Hematopoietic multipotent progenitor cell treated with erythropoietin and hydrocortisone succinate and interleukin-3 and kit ligand, for 17 days (in vitro differentiated cells): ENCODE data around the gene CWF19L2.
"Not testable (repeated sequence)": the region's sequence is repeated elsewhere in the genome, so short reads cannot be mapped to it uniquely, and the experiment has no call there.

ENCODE experiments used
- DNase-seq: peaks from one replicate; pipeline ENCODE4 v3.0.0-alpha.2; 2015; ENCODE audit warnings: low spot score

The CWF19L2 gene

DNA sequence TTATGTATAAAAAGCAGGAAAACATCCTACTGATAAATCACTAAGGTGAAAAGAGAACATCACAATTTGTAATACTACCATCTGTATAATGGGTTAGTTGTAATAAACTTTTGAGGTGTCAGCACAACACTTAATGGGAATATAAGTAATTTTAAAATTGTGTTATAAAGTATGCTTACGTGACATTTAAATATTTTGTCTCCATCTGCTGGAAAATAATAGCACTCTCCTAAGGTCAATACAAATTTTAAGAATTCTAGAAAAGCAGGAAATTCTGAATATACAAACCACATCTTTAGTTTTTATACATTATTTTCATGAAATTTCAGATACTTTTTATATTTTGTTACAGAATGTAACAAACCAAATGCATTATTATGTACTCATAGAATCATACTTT, 19.5 kb downstream of the CWF19L2 start:
- DNase-seq: no peak

GRCh38 chr11:107430525-107430924, 27.1 kb downstream of the CWF19L2 start:
- DNase-seq: no peak

DNA sequence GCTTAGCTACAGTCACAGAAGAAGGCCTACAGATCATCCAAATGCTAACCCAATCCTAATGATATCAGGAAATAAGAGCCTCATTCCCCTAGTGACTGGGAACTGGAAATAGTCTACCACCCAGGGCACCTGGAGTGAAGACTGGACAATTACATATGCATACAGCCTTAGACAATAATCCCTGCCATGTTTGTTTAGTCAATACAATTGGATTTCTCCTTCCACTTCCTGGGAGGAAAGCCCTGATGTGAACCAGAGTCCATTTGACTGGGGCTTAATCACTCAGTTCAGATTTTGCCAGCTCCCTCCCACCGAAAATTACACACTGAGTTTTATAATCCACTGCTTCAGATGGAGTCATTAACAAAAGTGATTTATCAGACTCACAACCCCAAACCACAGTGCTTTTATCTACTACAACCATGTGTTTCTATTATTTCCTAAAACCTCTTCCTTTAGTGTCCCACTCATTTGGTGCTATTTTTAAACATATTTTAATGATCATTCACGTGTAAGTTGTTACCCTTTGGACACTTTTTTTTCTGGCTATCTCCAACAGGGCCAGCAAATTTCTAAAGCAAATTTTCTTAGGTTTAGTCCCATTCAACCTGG, 29.9 kb downstream of the CWF19L2 start:
- no peak for DNase-seq

DNA sequence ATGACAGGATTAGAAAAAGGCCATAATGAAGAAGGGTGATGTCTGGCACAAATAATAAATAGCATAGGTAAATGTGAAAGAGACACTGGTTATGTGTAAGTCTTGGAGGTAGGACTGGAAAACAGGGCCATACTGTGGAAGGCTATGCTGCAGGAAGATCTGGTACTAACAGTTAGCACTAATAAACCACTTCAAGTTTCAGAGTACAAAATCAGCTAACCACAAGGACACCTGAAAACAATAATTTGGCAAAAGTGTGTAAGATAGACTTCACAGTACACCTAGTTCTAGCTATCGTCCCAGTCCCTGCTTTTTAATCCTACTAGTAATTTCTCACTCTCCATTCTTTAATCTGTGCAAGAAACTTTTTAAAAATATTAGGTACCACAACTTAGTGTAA, 44.3 kb downstream of the CWF19L2 start:
- DNase-seq: no peak

DNA sequence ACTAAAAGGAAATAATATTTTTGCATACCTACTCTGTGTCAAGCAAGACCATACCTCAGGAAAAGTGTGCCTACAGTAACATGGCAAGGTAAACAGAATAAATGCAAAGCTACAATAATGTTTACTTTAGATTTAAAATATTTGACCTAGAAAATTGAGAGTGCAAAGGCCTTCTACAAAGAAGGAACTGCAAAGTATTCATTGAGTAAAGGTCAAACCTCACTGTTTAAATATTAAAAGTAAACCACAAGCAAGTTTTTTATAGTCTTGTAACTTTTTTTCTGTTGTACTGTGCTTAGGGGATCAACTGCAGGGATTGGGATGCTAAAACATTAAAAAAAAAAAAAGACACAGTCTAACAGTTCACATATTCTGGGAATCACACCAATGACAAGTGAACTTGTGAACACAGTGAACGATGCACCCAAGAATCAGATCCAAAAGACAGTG, 48.8 kb downstream of the CWF19L2 start:
- DNase-seq: no peak

- DNase-seq: no peak
Observed at GRCh38 chr11:107405260-107405659, 52.4 kb downstream of the CWF19L2 start.

DNA sequence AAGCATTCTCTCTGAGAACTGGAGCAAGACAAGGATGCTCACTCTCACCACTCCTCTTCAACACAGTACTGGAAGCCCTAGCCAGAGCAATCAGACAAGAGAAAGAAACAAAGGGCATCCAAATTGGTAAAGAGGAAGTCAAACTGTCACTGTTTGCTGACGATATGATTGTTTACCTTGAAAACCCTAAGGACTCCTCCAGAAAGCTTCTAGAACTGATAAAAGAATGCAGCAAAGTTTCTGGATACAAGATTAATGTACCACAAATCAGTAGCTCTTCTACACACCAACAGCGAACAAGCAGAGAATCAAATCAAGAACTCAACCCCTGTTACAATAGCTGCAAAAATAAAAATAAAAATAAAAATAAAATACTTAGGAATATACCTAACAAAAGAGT, 56.5 kb downstream of the CWF19L2 start:
- not testable (repeated sequence) for DNase-seq

DNA sequence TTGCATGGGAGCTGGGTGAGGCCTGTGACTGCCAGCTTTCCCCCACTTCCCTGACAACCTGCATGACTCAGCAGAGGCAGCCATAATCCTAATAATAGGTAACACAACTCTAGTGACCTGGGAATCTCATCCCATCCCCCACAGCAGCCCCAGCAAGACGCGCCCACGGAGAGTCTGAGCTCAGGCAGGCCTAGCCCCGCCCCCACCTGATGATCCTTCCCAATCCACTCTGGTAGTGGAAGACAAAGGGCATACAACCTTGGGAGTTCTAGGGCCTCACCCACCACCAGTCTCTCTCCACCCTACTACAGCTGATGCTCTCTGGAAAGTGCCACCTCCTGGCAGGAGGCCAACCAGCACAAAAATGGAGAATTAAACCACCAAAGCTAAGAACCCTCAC, 60.3 kb downstream of the CWF19L2 start:
- DNase-seq: no peak

DNA sequence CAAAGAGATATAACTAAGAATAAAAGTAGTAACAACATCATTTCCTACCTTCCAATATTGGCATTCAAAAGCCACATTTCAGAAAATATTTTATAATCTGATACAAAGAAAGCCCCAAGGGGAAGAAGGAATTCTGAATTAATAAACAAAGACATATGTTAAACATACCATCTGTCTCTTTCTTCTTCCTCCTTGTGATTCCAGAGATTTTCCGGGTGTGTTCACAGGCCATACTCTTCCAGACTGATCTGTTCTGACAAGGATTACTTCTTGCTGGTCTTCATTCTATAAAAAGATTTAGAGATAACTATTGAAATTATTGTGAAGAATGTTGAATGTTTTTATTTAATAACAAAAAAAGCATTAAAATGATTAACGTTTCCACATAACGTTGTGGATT, 65.0 kb downstream of the CWF19L2 start:
- no peak for DNase-seq

- DNase-seq: not testable (repeated sequence)
Observed at GRCh38 chr11:107390701-107391100, 66.9 kb downstream of the CWF19L2 start.

DNA sequence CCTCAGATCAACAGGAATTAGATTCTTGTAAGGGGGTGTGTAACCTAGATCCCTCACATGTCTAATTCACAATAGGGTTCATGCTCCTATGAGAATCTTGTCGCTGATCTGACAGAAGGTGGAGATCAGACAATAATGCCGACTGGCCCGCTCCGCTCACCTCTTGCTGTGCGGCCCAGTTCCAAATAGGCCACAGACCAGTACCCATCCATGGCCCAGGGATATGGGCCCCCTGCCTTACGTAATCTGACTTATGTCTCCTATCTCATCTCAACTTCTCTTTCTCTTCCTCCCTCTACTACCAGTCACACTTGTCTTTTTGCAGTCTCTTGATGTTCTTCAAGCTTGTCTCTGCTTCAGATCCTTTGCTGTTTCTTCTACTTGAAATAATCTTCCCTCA, 70.0 kb downstream of the CWF19L2 start:
- DNase-seq: no peak

DNA sequence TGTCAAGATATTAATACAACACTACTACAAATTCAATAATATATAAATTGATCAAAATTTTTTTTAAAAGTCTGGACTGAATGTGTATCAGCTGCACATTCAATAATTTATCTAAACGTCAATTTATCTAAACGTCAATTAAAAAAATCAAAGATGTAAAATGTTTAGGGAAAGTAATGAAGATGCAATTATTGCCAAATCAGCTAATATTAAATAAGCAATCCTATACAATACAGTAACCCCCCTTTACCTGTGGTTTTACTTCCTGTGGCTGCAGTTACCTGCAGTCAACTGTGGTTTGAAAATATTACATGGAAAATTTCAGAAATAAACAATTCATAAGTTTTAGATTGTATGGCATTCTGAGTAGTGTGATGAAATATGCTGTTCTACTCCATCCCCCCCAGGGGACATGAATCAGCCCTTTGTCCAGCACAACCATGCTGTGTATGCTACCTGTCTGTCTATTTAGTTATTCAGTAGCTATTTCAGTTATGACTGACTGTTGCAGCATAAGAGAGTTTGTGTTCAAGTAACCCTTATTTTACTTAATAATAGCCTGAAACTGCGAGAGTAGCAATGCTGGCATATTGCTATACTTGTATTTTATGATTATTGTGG, 72.2 kb downstream of the CWF19L2 start:
- DNase-seq: no peak

GRCh38 chr11:107384144-107384852, 73.3 kb downstream of the CWF19L2 start:
- DNase-seq: no peak

DNA sequence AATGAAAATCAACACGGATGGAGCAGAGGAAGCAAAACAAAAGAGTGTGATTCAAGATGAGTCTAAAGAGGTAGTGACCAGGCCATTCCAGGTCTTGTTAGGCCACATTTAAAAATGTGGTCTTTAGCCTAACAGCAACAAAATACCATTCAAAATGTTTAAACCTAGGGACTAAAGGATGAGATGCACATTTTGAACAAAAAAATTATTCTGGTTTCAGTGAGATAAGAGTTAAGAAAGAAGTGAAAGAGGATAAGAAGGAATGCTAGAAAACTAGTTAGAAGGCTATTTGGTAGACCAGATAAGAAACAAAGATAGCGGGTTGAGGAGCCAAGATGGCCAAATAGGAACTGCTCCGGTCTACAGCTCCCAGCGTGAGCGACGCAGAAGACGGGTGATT, 85.2 kb downstream of the CWF19L2 start:
- no peak for DNase-seq

GRCh38 chr11:107370390-107370789, 87.2 kb downstream of the CWF19L2 start:
- DNase-seq: no peak

- no peak for DNase-seq
Observed at GRCh38 chr11:107359701-107360100, 97.9 kb downstream of the CWF19L2 start.

GRCh38 chr11:107357877-107358276, 99.7 kb downstream of the CWF19L2 start:
- DNase-seq: no peak

DNA sequence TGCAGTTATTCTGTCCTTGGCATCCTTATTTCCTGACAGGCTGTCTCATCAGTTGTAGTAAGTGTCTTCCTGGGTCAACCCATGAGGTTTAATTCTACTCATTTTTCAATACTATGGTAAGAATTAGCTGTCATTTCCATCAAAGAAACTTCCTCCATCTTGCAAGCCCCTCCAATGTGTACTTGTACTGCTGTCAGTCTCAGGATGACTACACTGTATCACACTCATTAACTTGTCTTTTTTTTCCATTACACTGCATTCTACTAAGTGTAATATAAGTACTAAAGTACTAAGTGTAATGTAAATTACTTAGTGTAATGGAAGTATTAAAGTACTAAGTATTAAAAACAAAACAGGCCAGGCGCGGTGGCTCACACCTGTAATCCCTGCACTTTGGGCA, 102.8 kb downstream of the CWF19L2 start:
- no peak for DNase-seq

GRCh38 chr11:107337917-107338316, 119.7 kb downstream of the CWF19L2 start:
- DNase-seq: no peak

DNA sequence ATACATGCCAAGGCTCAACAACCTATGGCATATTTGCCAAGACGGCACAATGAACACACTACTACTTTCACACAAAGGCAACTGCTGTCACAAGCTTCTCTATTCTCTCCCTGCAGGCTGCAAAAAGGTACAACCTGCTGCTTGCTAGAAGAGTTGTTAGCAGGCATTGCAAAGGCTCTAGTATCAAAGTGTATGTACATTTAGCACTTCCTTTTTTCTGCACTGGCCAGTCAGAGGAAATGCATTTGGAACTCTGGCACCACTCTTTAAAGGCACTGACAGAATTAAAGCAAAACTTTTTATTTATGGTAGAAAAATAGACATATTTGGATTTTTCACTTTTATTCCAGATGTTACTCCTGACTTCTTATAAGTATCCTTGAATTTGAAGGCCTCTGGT, 125.9 kb downstream of the CWF19L2 start:
- DNase-seq: no peak

GRCh38 chr11:107329164-107329563, 128.5 kb downstream of the CWF19L2 start:
- no peak for DNase-seq

- no peak for DNase-seq
Observed at GRCh38 chr11:107316426-107316825, 141.2 kb downstream of the CWF19L2 start.

GRCh38 chr11:107307991-107308390, 149.6 kb downstream of the CWF19L2 start:
- no peak for DNase-seq

DNA sequence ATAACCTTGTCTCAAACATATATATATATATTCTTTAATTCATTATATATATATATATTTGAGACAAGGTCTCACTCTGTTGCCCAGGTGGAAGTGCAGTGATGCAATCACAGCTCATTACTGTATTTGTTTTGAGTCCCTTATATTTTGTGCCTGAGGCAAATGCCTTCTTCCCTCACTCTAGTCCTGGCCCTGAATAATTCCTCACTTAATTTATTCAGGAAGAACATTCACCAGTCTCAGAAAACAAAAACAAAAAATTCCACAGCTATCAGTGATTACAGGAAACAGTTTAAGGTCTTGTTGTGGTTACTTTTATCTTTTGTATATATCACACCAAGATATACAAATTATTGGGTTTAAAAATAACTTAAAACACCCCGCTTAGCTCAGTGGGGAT, 155.7 kb downstream of the CWF19L2 start:
- no peak for DNase-seq
